T-helper 17 cell (primary cell): ENCODE data around the gene KSR2. TPM values are rescaled to one million over a fixed set of nuclear protein-coding genes. Genes with fewer than 3 reads are reported as not detected.
"Not testable (repeated sequence)": the region's sequence is repeated elsewhere in the genome, so short reads cannot be mapped to it uniquely, and the experiment has no call there.

ENCODE experiments used
- ATAC-seq: fragments of 150-1000 bp; cut with Tn5 transposase; 2 replicates; pipeline ENCODE4 v1.10.0; 2021; ENCODE audit warnings: mild to moderate bottlenecking, moderate library complexity
- DNase-seq, 3 donors: peaks; one replicate each; pipeline versions ENCODE4 v3.0.0 to v3.0.0-alpha.2; 2020 to 2021
- H3K9me3 ChIP-seq: one replicate; pipeline ENCODE4 v1.7.0; 2013; ENCODE audit warnings: low read length, mild to moderate bottlenecking; ENCODE audit not compliant: control insufficient read depth, poor library complexity, severe bottlenecking
- H3K27ac Mint-ChIP-seq: one replicate; pipeline ENCODE4 v1.8.0; 2022; ENCODE audit warnings: mild to moderate bottlenecking, moderate library complexity, mixed read lengths
- H3K27me3 Mint-ChIP-seq: one replicate; pipeline ENCODE4 v1.8.0; 2022; ENCODE audit warnings: mixed read lengths
- H3K36me3 Mint-ChIP-seq: one replicate; pipeline ENCODE4 v1.8.0; 2022; ENCODE audit warnings: low read depth, mixed read lengths
- H3K4me1 Mint-ChIP-seq: one replicate; pipeline ENCODE4 v1.8.0; 2022; ENCODE audit warnings: mild to moderate bottlenecking, mixed read lengths
- H3K4me3 Mint-ChIP-seq: one replicate; pipeline ENCODE4 v1.8.0; 2022; ENCODE audit warnings: mild to moderate bottlenecking, moderate library complexity, mixed read lengths
- total RNA-seq, 4 donors: library from RNA in 2 of 4; stranded (reverse) in 2 of 4; gene quantifications; one replicate each; pipeline ENCODE4 v1.2.3 and lab custom pipeline; 2022 to 2026

KSR2 gene
- total RNA-seq, 2 donors from 2014 or later = 0.05 to 0.10 TPM

DNA sequence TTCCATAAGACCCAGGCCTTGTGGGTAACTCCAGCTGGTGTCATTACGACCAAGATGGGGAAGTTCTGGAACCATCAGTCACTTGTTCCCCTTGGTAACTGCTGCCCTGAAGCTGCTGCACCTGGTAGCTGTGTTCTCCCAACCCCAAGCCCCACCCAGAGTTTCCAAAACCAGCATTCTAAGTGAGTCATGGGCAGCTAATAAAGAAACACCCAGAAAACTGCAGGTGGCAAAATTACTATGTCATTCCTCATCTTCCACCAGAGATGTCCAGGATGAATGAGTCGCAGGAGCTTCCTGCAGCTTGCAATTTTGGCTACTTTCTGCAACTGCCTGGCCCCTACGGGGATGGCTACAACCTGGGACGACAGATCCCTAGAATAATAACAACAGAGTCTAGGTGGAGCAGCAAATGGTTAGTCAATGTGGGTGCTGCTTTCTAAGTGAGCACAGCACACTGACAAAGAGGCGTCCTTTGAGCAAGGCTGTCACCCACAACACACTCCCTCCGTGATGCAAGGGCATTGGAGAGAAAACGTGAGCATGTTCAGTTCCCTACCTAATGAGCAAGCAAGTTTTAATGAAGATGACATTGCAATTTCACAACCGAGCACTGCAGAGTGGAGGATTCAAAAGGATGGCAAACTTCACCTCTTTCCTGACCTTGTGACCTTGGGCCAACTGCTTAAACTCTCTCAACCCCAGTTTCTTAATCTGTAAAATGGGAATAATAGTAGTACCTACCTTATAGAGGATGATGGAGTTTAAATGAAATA lies 306.0 kb downstream of the KSR2 start:
- Mint-ChIP-seq H3K4me1 (no peaks in the 10 kb centered on the region), H3K27ac (no peak overlapping the region), H3K27me3 (peaks cover 2% of the 10 kb centered on the region), H3K36me3 (no peaks in the 10 kb centered on the region), H3K4me3 (no peak overlapping the region)
- ATAC-seq (no peak), DNase-seq (no peak)
- no peaks in the 10 kb centered on the region for H3K9me3 ChIP-seq

DNA sequence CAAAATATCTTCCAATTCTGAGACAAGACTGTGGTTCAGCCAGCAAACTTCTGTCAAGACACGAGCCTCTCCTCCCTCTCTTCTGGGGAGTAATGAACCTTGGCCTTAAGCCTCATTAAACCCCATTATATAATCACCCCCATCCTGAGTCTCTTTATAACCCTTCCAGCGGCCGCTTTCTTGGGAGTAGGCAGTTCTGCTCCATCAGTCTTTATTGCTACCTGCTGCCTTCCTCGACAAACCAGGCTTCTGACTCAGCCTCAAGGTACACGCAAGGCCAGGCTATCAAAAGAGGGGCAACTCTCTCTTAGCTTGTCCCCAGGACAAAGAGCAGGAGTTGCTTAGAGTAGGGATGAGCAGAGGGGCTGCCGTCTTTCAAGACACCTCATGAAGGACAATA lies 306.6 kb downstream of the KSR2 start:
- Mint-ChIP-seq H3K27me3 (no peaks in the 10 kb centered on the region), H3K4me3 (no peak overlapping the region), H3K27ac (no peak overlapping the region), H3K4me1 (no peaks in the 10 kb centered on the region), H3K36me3 (no peaks in the 10 kb centered on the region)
- ATAC-seq (no peak), DNase-seq (no peak)
- H3K9me3 ChIP-seq = no peaks in the 10 kb centered on the region

DNA sequence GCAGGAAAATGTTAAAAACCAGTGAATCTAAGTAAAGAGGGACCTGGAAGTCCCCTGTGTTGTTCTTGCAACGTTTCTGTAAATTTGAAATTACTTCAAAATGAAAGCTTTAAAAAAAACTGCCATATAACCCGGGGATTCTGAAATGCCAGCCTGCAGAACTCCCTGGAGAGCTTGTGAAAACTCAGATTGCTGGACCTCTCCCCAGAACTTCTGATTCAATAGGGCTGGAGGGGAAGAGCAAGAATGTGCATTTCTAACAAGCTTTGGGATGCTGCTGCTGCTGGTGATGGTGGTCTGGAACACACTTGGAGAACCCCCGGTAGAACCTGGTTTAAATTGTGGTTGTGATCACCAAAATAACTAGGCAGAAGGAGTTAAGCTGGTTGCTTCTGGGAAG lies 307.3 kb downstream of the KSR2 start:
- Mint-ChIP-seq H3K36me3 (no peaks in the 10 kb centered on the region), H3K27ac (no peak overlapping the region)
- DNase-seq = no peak

DNA sequence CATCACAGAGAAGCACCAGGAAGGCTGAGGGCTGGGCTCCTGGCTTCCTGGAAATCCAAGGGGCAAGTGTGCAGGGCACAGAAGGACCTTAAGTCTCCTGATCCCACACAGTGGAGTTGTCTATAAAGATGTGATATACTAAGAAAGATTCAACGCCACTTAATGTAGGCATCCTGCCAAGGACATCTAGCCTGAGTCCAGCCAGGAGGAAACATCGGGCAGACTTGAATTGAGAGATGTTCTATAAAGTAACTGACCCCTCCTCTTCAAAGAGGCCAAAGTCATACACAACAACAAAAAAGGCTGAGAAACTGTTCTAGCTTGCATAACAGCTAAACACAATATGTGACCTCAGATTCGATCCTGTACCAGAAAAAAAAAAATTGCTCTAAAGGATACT lies 307.9 kb downstream of the KSR2 start:
- Mint-ChIP-seq H3K4me1 (no peaks in the 10 kb centered on the region), H3K4me3 (no peak overlapping the region), H3K27me3 (no peaks in the 10 kb centered on the region), H3K27ac (no peak overlapping the region), H3K36me3 (no peaks in the 10 kb centered on the region)
- H3K9me3 ChIP-seq = no peaks in the 10 kb centered on the region
- DNase-seq (no peak), ATAC-seq (no peak)

More for the DNA sequence above, 307.3 kb downstream of the KSR2 start:
- Mint-ChIP-seq H3K4me1 (no peaks in the 10 kb centered on the region), H3K4me3 (no peak overlapping the region), H3K27me3 (no peaks in the 10 kb centered on the region)
- no peak for ATAC-seq
- no peaks in the 10 kb centered on the region for H3K9me3 ChIP-seq

DNA sequence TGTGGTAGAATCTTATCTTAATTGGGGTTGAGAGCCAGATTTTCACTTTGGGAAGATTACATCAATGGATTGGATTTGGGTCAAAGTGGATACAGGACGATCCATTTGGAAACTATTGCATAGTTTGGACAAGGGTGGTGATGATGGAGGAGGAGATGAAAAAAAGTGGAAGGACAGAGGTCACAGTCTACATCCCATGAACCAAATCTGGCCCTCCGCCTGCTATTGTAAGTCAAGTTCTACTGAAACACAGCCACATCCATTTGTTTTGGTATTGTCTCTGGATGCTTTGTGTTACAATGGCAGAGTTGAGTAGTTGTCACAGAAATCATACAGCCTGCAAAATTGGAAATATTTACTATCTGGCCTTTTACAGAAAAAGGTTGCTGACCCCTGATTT lies 310.6 kb downstream of the KSR2 start:
- no peaks in the 10 kb centered on the region for H3K27me3 Mint-ChIP-seq
- no peak overlapping the region for H3K4me3 Mint-ChIP-seq
- no peaks in the 10 kb centered on the region for H3K4me1 Mint-ChIP-seq
- DNase-seq (no peak), ATAC-seq (no peak)
- no peaks in the 10 kb centered on the region for H3K36me3 Mint-ChIP-seq
- H3K27ac Mint-ChIP-seq = no peak overlapping the region
- no peaks in the 10 kb centered on the region for H3K9me3 ChIP-seq

GRCh38 chr12:117649796-117650195 lies 319.0 kb downstream of the KSR2 start:
- H3K9me3 ChIP-seq = no peaks in the 10 kb centered on the region
- ATAC-seq = no peak
- DNase-seq = no peak
- no peaks in the 10 kb centered on the region for H3K4me1 Mint-ChIP-seq
- no peaks in the 10 kb centered on the region for H3K36me3 Mint-ChIP-seq
- no peak overlapping the region for H3K27ac Mint-ChIP-seq
- H3K27me3 Mint-ChIP-seq = no peaks in the 10 kb centered on the region
- H3K4me3 Mint-ChIP-seq = no peak overlapping the region

DNA sequence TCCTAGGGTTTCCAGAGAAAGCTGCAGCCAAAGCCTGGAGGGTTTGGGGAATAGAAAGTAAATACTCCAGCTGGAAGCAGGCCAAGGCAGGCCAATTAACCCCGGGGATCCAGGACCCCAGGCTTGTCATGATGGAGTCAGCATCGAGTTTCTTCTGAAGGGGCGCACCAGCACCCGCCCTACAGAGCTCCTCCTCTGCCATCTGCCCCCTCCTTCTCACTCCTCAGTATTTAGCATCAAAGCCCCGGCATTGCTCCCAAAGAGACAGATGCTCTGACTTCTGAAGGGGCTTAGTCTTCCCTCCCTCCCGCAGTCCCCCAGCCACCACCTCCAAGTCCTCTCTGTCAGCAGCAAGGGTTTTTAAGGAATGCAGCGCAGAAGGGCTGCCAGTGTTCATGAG lies 322.3 kb downstream of the KSR2 start:
- H3K4me1 Mint-ChIP-seq = no peaks in the 10 kb centered on the region
- no peaks in the 10 kb centered on the region for H3K27me3 Mint-ChIP-seq
- H3K27ac Mint-ChIP-seq = no peak overlapping the region
- H3K4me3 Mint-ChIP-seq = no peak overlapping the region
- no peaks in the 10 kb centered on the region for H3K9me3 ChIP-seq
- DNase-seq = no peak
- no peaks in the 10 kb centered on the region for H3K36me3 Mint-ChIP-seq
- ATAC-seq = no peak

GRCh38 chr12:117645473-117645872 lies 323.3 kb downstream of the KSR2 start:
- no peaks in the 10 kb centered on the region for H3K9me3 ChIP-seq
- Mint-ChIP-seq H3K27ac (no peak overlapping the region), H3K4me1 (no peaks in the 10 kb centered on the region), H3K4me3 (no peak overlapping the region), H3K36me3 (no peaks in the 10 kb centered on the region), H3K27me3 (no peaks in the 10 kb centered on the region)
- DNase-seq = no peak
- ATAC-seq = no peak

- ATAC-seq = no peak
- H3K4me1 Mint-ChIP-seq = no peaks in the 10 kb centered on the region
- H3K27me3 Mint-ChIP-seq = no peaks in the 10 kb centered on the region
- no peaks in the 10 kb centered on the region for H3K9me3 ChIP-seq
- no peak overlapping the region for H3K4me3 Mint-ChIP-seq
- DNase-seq = no peak
- H3K36me3 Mint-ChIP-seq = no peaks in the 10 kb centered on the region
- H3K27ac Mint-ChIP-seq = no peak overlapping the region
These were observed 324.8 kb downstream of the KSR2 start for GRCh38 chr12:117643971-117644370.

- no peak overlapping the region for H3K27ac Mint-ChIP-seq
- no peaks in the 10 kb centered on the region for H3K36me3 Mint-ChIP-seq
- DNase-seq = no peak
- no peak for ATAC-seq
- H3K27me3 Mint-ChIP-seq = no peaks in the 10 kb centered on the region
- no peak overlapping the region for H3K4me3 Mint-ChIP-seq
- H3K4me1 Mint-ChIP-seq = no peaks in the 10 kb centered on the region
- no peaks in the 10 kb centered on the region for H3K9me3 ChIP-seq
These were observed 326.9 kb downstream of the KSR2 start for GRCh38 chr12:117641885-117642284.

- Mint-ChIP-seq H3K4me1 (no peaks in the 10 kb centered on the region), H3K27ac (no peak overlapping the region), H3K36me3 (no peaks in the 10 kb centered on the region), H3K4me3 (no peak overlapping the region), H3K27me3 (no peaks in the 10 kb centered on the region)
- ATAC-seq (no peak), DNase-seq (no peak)
- no peaks in the 10 kb centered on the region for H3K9me3 ChIP-seq
These were observed 328.3 kb downstream of the KSR2 start for GRCh38 chr12:117640511-117640910.

DNA sequence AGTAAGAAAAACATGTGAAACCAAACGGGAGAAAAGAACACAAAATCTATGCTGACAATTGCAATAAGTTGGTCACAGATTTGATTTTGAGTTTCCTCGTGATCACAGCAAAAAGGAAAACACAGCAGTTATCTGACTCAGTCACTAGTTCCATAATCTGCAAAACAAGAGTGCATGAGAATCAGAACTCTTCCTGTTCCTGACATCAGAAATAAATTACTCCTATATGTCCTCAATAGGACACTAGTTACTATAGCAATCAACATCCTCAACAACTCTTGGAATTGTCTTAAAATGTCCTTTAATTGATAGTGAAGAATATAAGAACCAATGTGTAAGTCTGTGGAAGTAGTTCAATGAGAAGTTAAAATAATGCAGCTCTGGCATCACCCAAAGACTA lies 339.3 kb downstream of the KSR2 start:
- Mint-ChIP-seq H3K4me1 (no peaks in the 10 kb centered on the region), H3K36me3 (no peaks in the 10 kb centered on the region), H3K4me3 (no peak overlapping the region), H3K27me3 (no peaks in the 10 kb centered on the region), H3K27ac (no peak overlapping the region)
- ATAC-seq (no peak), DNase-seq (no peak)
- no peaks in the 10 kb centered on the region for H3K9me3 ChIP-seq

DNA sequence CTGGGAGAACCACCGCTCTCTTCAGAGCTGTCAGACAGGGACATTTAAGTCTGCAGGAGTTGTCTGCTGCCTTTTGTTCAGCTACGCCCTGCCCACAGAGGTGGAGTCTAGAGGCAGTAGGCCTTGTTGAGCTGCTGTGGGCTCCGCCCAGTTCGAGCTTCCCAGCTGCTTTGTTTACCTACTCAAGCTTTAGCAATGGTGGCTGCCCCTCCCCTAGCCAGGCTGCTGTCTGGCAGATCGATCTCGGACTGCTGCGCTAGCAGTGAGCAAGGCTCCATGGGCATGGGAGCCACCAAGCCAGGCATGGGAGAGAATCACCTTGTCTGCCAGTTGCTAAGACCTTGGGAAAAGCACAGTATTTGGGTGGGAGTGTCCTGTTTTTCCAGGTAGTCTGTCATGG lies 340.1 kb downstream of the KSR2 start:
- H3K36me3 Mint-ChIP-seq, H3K27me3 Mint-ChIP-seq, H3K9me3 ChIP-seq, H3K4me3 Mint-ChIP-seq, ATAC-seq, DNase-seq, H3K27ac Mint-ChIP-seq, H3K4me1 Mint-ChIP-seq: not testable (repeated sequence)

DNA sequence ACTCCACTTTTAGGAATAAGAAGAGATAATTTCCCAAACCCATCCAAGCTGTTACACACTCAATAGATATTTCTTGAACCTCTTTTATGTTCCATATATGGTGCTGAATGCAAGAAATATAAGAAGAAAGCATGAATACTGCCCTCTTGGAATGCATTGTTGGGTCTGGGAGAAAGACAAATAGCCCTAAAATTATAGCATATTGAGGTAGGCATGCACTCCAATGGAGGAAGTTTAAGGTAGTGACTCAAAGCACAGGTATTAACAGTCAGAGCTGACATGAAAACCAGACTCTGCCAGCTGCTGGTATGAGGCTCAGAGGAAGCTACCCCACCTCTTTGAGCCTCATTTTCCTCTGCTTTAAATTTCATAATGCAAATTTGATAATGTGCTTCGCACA lies 346.0 kb downstream of the KSR2 start:
- Mint-ChIP-seq H3K36me3 (no peaks in the 10 kb centered on the region), H3K27me3 (no peaks in the 10 kb centered on the region), H3K27ac (no peak overlapping the region), H3K4me3 (no peak overlapping the region), H3K4me1 (no peaks in the 10 kb centered on the region)
- ATAC-seq = no peak
- H3K9me3 ChIP-seq = no peaks in the 10 kb centered on the region
- no peak for DNase-seq
